AG09319 (cell line): ENCODE measurements around the gene TIGD6.
"Not testable (repeated sequence)": the region's sequence is repeated elsewhere in the genome, so short reads cannot be mapped to it uniquely, and the experiment has no call there.

Experiments
- DNase-seq: peaks from one replicate; pipeline ENCODE4 v3.0.0-alpha.2; 2010; ENCODE audit warnings: low read depth; ENCODE audit errors: extremely low read depth
- TF ChIP-seq, protein P1 (sequence below): IDR thresholded peaks from 2 replicates; pipeline ENCODE4 v1.5.1; 2011; ENCODE audit warnings: low read depth, mild to moderate bottlenecking, inconsistent platforms, low read length, moderate library complexity

Gene TIGD6

GRCh38 chr5:150042459-150042858 is 42.0 kb upstream of the TIGD6 start:
- TF ChIP-seq, protein P1, sequence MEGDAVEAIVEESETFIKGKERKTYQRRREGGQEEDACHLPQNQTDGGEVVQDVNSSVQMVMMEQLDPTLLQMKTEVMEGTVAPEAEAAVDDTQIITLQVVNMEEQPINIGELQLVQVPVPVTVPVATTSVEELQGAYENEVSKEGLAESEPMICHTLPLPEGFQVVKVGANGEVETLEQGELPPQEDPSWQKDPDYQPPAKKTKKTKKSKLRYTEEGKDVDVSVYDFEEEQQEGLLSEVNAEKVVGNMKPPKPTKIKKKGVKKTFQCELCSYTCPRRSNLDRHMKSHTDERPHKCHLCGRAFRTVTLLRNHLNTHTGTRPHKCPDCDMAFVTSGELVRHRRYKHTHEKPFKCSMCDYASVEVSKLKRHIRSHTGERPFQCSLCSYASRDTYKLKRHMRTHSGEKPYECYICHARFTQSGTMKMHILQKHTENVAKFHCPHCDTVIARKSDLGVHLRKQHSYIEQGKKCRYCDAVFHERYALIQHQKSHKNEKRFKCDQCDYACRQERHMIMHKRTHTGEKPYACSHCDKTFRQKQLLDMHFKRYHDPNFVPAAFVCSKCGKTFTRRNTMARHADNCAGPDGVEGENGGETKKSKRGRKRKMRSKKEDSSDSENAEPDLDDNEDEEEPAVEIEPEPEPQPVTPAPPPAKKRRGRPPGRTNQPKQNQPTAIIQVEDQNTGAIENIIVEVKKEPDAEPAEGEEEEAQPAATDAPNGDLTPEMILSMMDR = no peak
- DNase-seq = no peak

DNA sequence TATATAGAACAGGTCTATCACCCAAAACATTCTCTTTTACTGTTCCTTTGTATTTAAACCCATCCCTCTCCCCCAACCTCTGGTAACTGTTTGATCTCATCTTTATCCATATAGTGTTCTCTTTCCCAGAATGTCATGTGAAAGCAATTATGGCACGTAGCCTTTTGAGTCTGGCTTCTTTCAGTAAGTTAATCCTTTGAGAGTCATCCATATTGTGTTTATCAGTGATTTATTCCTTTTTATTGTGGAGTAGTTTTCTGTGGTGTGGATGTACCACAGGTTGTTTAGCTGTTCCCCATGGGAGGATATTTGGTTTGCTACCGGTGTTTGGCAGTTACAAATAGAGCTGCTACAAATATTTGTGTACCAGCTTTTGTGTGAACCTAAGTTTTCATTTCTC is 38.1 kb upstream of the TIGD6 start:
- DNase-seq = no peak
- TF ChIP-seq, protein P1 = no peak

DNA sequence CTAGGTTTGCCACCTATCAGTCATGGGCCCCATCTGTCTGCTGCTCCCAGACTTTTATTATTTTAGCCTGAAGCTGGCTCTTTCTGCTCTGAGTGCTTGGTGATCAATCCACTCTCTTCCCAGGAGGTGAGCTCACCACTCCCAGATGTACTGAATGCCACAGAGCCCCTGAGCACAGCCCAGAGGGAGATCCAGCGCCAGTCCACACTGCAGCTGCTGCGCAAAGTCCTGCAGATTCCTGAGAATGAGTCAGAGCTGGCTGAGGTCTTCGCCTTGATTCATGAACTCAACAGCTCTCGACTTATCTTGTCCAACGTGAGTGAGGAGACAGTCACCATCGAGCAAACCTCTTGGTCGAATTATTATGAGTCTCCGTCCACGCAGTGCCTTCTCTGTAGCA is 36.1 kb upstream of the TIGD6 start:
- TF ChIP-seq, protein P1 = no peak
- peak; percentile 64 for DNase-seq

GRCh38 chr5:150035139-150035895 is 34.9 kb upstream of the TIGD6 start:
- no peak for DNase-seq
- TF ChIP-seq, protein P1 = no peak

DNA sequence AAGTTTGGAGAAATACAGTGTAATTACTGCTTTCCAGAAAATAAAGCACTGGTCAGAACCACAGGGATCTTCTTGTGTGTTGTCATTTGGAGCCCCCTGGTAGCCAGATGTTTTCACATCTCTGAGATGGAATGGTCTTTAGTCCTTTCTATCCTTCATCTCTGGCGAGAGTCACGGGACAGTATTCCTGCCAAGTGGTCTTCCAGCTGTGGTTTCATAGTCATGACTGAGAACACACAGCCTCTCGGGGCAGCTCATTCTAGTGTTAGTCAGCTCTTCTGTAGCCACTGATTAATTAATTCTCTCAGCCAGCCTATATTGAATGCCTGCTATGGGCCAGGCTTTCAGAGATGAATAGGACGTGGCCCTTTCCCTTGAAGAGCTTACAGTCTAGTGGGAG is 34.2 kb upstream of the TIGD6 start:
- no peak for DNase-seq
- TF ChIP-seq, protein P1 = no peak

GRCh38 chr5:150033334-150033733 is 32.9 kb upstream of the TIGD6 start:
- TF ChIP-seq, protein P1 = no peak
- DNase-seq = no peak

DNA sequence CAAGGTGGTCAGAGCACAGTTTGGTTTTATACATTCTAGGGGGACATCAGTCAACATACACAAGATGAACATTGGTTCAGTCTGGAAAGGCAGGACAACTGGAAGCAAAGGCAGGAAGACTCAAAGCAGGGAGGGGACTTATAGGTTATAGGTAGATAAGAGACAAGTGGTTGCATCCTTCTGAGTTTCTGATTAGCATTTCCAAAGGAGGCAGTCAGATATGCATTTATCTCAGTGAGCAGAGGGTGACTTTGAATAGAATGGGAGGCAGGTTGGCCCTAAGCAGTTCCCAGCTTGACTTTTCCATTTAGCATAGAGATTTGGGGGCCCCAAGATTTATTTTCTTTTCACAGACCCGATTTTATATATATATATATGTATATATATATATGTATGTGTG is 27.6 kb upstream of the TIGD6 start:
- DNase-seq = not testable (repeated sequence)

GRCh38 chr5:150026682-150027172 is 26.3 kb upstream of the TIGD6 start:
- DNase-seq = no peak

More at GRCh38 chr5:150026682-150027172, 26.3 kb upstream of the TIGD6 start:
- TF ChIP-seq, protein P1 = no peak
